HG03378 (cell line): Measurements from ENCODE around the gene FOXP3.

Experiments
- ATAC-seq: cut with Tn5 transposase; IDR thresholded peaks from one replicate; pipeline ENCODE4 v1.9.1; 2021; ENCODE audit warnings: mild to moderate bottlenecking, moderate library complexity; ENCODE audit not compliant: unreplicated experiment

Gene FOXP3

GRCh38 chrX:49254639-49255038, 9.9 kb downstream of the FOXP3 start:
- ATAC-seq: no peak

- no peak for ATAC-seq
Observed at GRCh38 chrX:49251325-49251724, 13.2 kb downstream of the FOXP3 start.

DNA sequence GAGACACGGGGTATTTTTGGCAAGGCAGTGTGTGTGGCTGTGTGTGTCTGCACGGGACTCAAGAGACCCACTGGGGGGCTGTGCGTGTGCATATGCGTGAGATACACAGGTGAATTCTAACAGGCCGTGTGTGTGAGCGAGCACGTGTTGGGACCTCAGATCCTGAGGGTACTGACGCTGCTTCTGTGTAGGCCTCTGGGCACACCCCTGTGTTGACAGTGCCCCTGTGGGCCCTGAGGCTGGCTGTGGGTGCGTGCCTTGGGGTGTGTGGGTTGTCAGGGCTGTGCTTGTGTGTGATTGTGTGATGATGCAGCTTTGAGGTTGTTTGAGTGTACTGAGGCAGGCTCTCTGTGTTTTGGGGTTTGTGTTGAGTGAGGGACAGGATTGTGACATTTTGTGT, 13.9 kb downstream of the FOXP3 start:
- ATAC-seq: no peak

DNA sequence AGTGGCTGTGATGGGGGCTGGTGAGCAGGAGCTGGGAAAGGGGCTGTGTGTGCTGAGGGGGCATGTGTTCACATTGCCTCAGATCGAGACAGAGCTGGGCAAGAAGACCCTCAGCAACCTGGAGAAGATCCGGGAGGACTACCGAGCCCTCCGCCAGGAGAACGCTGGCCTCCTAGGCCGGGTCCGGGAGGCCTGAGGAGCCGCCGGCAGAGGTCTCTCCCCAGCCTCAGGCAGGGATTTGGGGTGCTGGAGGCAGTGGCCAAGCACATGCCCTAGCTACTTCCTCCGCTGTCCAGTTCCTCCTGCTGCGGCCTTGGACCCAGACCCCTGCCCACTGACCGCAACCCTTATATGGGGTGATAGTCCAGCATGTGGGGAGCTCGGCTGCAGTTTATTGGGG, 14.4 kb downstream of the FOXP3 start:
- no peak for ATAC-seq

GRCh38 chrX:49249616-49250015, 14.9 kb downstream of the FOXP3 start:
- ATAC-seq: no peak

DNA sequence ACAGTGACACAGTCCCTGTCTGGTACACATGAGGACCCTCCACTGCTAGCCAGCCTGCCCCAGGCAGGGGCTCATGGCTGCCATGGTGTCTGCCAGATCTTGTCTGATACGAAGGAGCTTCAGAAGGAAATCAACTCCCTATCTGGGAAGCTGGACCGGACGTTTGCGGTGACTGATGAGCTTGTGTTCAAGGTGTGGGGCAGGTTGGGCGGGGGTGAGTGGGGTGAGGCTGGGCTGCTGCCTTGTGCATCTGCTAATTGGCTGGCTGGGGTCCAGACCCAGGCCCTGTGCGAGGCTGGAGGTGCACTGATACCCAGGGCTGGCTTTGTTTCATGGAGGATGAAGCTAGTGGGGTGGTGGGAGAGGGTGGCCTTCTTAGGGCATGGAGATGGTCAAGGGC, 15.4 kb downstream of the FOXP3 start:
- ATAC-seq: no peak

DNA sequence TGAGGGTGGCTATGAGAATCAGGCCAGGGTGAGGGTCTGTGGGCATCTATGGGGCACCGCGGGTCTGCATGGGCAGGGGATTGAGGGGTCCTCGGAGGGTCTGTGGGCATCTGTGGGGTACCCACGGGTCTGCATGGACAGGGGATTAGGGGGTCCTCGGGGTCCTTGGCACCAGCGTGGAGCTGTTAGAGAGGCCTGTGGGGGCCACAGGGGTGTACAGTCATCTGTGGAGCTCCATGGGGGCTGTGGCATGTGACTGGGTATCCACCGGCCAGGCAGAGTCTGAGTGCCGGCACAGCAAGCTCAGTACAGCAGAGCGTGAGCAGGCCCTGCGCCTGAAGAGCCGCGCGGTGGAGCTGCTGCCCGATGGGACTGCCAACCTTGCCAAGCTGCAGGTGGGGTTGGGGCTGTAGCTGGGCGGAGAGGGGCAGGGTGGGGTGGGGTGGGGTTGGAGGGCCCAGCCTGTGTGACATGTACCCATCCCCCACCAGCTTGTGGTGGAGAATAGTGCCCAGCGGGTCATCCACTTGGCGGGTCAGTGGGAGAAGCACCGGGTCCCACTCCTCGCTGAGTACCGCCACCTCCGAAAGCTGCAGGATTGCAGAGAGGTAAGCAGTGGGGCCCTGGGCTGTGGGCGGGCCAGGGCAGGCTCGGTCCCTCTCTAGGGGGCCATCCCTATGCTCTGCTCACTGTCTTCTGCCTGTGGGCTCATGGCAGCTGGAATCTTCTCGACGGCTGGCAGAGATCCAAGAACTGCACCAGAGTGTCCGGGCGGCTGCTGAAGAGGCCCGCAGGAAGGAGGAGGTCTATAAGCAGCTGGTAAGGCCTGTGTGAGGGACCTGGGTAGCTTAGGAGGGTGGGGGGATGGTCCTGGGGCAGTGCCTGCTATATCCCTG, 16.3 kb downstream of the FOXP3 start:
- ATAC-seq: no peak

DNA sequence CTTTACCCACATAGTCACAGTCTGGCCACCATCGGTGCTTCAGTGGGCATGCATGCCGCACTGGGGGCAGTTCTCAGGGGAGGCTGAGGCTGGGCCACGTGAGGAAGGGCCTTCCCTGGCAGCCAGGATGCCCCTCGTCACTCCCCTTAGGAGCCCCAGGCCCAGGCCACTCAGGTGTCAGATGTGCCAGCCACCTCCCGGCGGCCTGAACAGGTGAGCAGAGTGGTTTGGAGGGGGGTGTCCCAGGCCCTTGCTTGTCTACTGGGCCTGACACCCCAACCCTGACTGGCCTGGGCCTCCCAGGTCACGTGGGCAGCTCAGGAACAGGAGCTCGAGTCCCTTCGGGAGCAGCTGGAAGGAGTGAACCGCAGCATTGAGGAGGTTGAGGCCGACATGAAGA, 17.2 kb downstream of the FOXP3 start:
- no peak for ATAC-seq

GRCh38 chrX:49246541-49246940, 18.0 kb downstream of the FOXP3 start:
- no peak for ATAC-seq

- ATAC-seq: no peak
Observed at GRCh38 chrX:49244207-49244606, 20.3 kb downstream of the FOXP3 start.

GRCh38 chrX:49243166-49243565, 21.3 kb downstream of the FOXP3 start:
- ATAC-seq: no peak

DNA sequence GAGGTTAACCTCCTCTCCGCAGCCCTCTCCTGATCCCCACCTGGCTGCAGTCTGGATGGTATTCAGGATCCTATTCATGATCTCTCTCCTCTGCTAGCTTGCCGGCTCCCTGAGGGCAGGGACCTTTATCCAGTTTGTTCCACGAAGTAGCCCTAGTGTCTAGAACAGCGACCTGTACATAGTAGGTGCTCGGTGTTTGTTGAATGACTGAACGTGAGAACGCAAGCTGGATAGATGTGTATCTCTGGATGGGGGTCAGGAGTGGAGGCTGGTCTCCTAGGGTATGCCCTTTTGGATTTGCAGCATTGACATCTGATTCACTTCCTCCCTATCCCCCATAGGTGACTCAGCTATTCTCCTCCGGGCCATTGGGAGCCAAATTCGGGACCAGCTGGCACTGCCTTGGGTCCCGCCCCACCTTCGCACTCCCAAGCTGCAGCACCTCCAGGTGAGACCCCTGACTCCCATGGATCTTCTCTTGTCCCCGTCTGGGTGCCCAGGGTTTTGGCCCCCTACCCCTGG, 21.9 kb downstream of the FOXP3 start:
- no peak for ATAC-seq

DNA sequence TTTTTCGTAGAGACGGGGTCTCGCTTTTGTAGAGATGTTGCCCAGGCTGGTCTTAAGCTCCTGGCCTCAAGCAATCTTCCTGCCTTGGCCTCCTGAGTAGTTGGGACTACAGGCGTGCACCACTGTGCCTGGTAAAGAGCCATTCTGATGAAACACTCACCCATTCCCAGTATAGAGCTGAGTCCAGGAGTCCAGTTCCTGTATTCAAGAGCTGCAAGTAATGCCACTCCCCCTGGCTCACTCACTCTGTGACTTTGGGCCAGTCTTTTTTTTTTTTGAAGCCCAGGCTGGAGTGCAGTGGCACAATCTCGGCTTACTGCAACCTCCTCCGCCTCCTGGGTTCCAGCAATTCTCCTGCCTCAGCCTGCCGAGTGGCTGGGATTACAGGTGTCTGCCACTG, 25.8 kb downstream of the FOXP3 start:
- no peak for ATAC-seq

GRCh38 chrX:49237060-49237459, 27.4 kb downstream of the FOXP3 start:
- no peak for ATAC-seq

DNA sequence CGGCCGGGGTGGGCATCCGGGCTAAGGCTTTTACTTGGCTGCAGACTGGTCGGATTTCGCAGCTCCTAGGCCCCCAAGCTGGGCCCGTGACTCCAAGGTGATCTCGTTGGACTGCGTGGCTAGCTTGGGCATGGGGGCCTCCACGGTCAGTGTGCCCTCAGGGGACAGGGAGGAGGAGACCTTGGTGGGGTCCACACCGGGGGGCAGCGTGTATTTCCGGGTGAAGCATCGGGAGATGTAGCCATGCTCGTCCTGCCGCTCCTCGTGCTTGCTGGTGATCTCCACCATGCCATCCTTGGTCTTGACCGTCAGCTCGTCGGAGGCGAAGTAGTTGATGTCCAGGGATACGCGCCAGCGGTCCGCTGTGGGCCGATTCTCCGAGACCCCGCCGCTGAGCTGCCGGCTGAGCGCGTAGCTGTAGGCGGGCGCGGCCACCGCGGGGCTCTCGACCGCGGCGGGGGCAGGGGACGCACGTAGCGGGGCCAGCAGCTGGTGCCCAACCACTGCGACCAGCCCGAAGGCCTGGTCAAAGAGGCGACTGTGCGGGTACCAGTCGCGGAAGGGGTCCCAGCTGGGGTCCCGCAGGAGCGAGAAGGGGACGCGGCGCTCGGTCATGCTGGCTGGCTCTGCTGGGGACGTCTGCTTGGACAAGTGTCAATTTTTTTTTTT, 30.5 kb downstream of the FOXP3 start:
- no peak for ATAC-seq

- ATAC-seq: no peak
Observed at GRCh38 chrX:49233176-49233575, 31.3 kb downstream of the FOXP3 start, which contains the start of gene CACNA1F. Gene CACNA1F, minus strand, starts transcription at chrX:49233340. Its CDS starts 31 bp downstream, at chrX:49233309.

DNA sequence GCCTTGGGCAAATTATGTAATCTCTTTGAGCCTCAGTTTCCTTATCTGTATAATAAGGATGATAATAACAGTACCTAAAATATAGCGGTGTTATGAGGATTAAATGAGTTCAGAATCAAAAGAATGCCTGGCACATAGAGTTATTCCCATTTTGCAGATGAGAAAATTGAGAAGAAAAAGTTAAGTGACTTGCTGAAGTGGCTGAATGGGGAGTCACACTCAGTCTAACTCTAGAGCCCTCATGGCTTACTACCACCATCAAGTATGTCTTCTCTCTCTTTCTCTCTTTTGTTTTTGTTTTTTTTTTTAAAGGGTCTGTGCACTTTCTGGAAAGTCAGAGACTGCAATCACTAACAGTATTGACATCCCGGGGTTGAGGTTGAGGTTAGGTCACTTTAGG, 32.0 kb downstream of the FOXP3 start:
- no peak for ATAC-seq

GRCh38 chrX:49231333-49232000, 33.0 kb downstream of the FOXP3 start:
- no peak for ATAC-seq

- ATAC-seq: peak; percentile 41
Observed at GRCh38 chrX:49230500-49231232, 33.8 kb downstream of the FOXP3 start.

DNA sequence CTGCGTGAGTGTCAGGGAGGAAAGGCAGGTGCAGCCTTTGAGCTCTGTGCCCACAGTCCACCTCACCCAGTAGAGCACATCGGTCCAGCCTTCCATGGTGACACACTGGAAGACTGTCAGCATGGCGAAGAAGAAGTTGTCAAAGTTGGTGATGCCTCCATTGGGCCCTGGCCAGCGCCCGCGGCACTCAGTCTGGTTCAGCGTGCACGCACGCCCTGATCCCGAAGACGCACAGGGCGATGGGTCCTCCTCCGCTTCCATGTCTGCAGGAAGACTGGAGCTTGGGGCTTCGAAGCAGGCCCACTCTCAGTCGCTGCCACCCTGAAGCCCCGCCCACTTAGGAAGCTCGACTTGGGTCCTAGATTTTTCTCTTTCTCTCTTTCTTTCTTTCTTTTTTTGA, 36.3 kb downstream of the FOXP3 start:
- ATAC-seq: no peak

DNA sequence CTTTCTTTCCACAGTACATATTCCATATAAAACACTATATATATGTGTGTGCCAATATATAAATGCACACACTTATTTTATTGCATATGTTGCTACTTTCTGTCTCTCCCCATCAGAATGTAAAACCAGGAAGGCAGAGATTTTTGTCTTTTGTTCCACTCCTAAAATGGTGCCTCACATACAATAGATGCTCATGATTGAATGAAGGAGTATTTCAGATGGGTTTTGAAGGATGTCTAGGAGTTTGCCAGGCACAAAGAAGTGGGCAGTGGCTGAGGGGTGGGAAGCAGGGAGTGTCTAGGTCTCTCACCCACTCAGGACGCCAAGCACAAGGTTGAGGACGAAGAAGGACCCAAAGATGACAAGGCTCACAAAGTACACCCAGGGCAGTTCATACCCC, 36.8 kb downstream of the FOXP3 start:
- ATAC-seq: no peak
